Heart left ventricle (tissue), 16 donors: ENCODE measurements around the gene GALNTL6. TPM values are rescaled to one million over a fixed set of nuclear protein-coding genes. Genes with fewer than 3 reads are reported as not detected.

Source experiments
- ATAC-seq, 4 donors: fragments of 200-7000 bp; cut with Tn5 transposase; one replicate each; pipeline ENCODE4 v1.9.1; 2020 to 2022; ENCODE audit warnings: moderate library complexity in 4 of 4, mild to moderate bottlenecking in 3 of 4, moderate number of reproducible peaks in 1 of 4
- DNase-seq, 5 donors: peaks; one replicate each; pipeline ENCODE4 v3.0.0-alpha.2; 2020
- H3K27ac ChIP-seq, 12 donors: fragments of 200-600 bp; sonication (generic) in 4 of 12; one replicate each; pipeline versions ENCODE4 v1.5.0 to v1.8.0; 2016 to 2022; ENCODE audit warnings: mild to moderate bottlenecking in 2 of 12
- H3K27me3 ChIP-seq, 9 donors: fragments of 200-600 bp; sonication (generic) in 2 of 9; one replicate each; pipeline versions ENCODE4 v1.5.1 to v1.8.0; 2016 to 2022; ENCODE audit warnings: mild to moderate bottlenecking in 3 of 9
- H3K36me3 ChIP-seq, 9 donors: fragments of 200-600 bp; sonication (generic) in 2 of 9; one replicate each; pipeline versions ENCODE4 v1.5.0 to v1.8.0; 2018 to 2022; ENCODE audit warnings: mild to moderate bottlenecking in 2 of 9
- H3K4me1 ChIP-seq, 12 donors: fragments of 200-600 bp; sonication (generic) in 4 of 12; one replicate each; pipeline versions ENCODE4 v1.5.0 to v1.8.0; 2016 to 2022; ENCODE audit warnings: mild to moderate bottlenecking in 3 of 12
- H3K4me3 ChIP-seq, 12 donors: fragments of 200-600 bp; sonication (generic) in 4 of 12; one replicate each; pipeline versions ENCODE4 v1.5.0 to v1.8.0; 2017 to 2022; ENCODE audit warnings: mild to moderate bottlenecking in 9 of 12, moderate library complexity in 4 of 12
- H3K9me3 ChIP-seq, 12 donors: fragments of 200-600 bp; sonication (generic) in 4 of 12; one replicate each; pipeline versions ENCODE4 v1.5.0 to v1.8.0; 2016 to 2022; ENCODE audit warnings: mild to moderate bottlenecking in 1 of 12
- POLR2A ChIP-seq, 2 donors: fragments of 450-650 bp; IDR thresholded peaks; one replicate each; pipeline ENCODE4 v1.6.1; 2017; ENCODE audit warnings: antibody characterized with exemption in 2 of 2, mild to moderate bottlenecking in 2 of 2, moderate library complexity in 2 of 2
- WGBS, 4 donors: extraction: QIAGEN DNeasy Blood & Tissue Kit in 2 of 4; methylation state at CpG; one replicate each; pipeline versions ENCODE4 v1.1.5 to v1.1.7; 2013 to 2018; 5-methylcytosine and 5-hydroxymethylcytosine counted together
- intact Hi-C, 10 donors: fragments of 100-400 bp; cut with DNase I; formaldehyde crosslinking; loops; one replicate each; pipeline versions ENCODE4 v1.11.1 to v1.14.2; 2022
- polyA plus RNA-seq, 2 donors: library from polyadenylated mRNA; stranded (reverse); fragments of 200-250 nt; gene quantifications; one replicate each; pipeline ENCODE4 v1.2.3, GENCODE V29; 2013
- total RNA-seq, 9 donors: library from RNA; depleted of rRNA in 2 of 9; stranded (reverse); fragments of >200 nt in 2 of 9; fragmentation: NEBNext Ultra II Directional in 3 of 9; extraction: Animal tissue kit (Norgen Biotek cat#: 25700) in 3 of 9; gene quantifications; one replicate each; pipeline versions ENCODE4 v1.1.0 to v1.2.4, GENCODE V29; 2016 to 2023
- TF ChIP-seq, protein P1 (sequence below), 12 donors: fragments of 200-600 bp; sonication (generic) in 4 of 12; IDR thresholded peaks; one replicate each; pipeline versions ENCODE4 v1.5.0 to v1.8.0; 2018 to 2022; ENCODE audit warnings: antibody characterized with exemption in 12 of 12, mild to moderate bottlenecking in 5 of 12
- donor health status: ischemic (EF 13 %, LVEDD 7.1; RV severe dilation, severe dysfunction).
- donor health status: healthy with polysubstance abuse.
- donor health status: DM: no; HTN: yes; CAD: no.
- donor health status: DM: no; HTN: no; CAD: no.
- donor health status: ischemic (EF 25% LVEDD 6.9; RV normal size, moderate dysfunction).
- donor health status: ischemic (EF 25% LVEDD 5.7; RV mildly dilated, moderate dysfunction).
- donor health status: healthy.
- donor health status: DM: yes; HTN: yes; CAD: no.
- donor health status: ischemic (EF 35%, LVEDD 5.7; RV mildly dilated, moderate dysfunction).
- donor health status: nonischemic (EF 11% LVEDD 7.7; RV severe dilation, severe dysfunction).
- donor health status: DM: yes; HTN: yes; CAD: no.
- donor health status: PGD.
- donor health status: ischemic (EF 29% LVEDD 5.4; RV normal size, mild dysfunction).
- donor health status: nonischemic (EF 23%, LVEDD 6.1; RV moderate dilation, normal function).

The GALNTL6 gene
- total and polyA plus RNA-seq, 11 donors, result 0.33 to 0.52 TPM; not detected in 9

DNA sequence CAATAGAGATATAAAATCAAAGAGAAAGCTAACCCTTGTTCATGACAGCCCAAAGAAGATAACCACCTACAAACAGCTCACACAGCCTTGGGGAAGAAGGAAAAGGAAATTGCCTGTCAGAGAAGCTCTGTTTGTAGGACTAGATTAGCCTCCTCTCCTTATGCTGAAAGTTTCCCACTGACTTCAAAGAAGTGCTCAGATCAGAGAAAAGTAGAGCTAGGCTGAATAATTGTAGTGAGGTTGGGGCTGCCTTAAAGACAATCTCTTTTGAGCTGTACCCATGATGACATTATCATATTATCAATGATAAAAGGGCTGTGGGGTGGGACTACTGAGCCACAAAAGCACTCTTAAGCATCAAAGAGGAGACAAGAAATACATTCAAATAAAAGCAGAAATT lies 1132.4 kb downstream of the GALNTL6 start:
- peaks cover 0 to under 1% (median 0%) of the 10 kb centered on the region in 12 donors for H3K4me1 ChIP-seq
- no peak for ATAC-seq
- H3K27ac ChIP-seq, result no peak overlapping the region
- DNase-seq, result no peak
- no peak for TF ChIP-seq POLR2A (IDR thresholded peaks at IDR 0.05)
- TF ChIP-seq, protein P1, sequence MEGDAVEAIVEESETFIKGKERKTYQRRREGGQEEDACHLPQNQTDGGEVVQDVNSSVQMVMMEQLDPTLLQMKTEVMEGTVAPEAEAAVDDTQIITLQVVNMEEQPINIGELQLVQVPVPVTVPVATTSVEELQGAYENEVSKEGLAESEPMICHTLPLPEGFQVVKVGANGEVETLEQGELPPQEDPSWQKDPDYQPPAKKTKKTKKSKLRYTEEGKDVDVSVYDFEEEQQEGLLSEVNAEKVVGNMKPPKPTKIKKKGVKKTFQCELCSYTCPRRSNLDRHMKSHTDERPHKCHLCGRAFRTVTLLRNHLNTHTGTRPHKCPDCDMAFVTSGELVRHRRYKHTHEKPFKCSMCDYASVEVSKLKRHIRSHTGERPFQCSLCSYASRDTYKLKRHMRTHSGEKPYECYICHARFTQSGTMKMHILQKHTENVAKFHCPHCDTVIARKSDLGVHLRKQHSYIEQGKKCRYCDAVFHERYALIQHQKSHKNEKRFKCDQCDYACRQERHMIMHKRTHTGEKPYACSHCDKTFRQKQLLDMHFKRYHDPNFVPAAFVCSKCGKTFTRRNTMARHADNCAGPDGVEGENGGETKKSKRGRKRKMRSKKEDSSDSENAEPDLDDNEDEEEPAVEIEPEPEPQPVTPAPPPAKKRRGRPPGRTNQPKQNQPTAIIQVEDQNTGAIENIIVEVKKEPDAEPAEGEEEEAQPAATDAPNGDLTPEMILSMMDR (IDR thresholded peaks at IDR 0.05), result no peak
- no peaks in the 10 kb centered on the region for H3K36me3 ChIP-seq
- H3K4me3 ChIP-seq, result no peak overlapping the region
- H3K9me3 ChIP-seq, result no peaks in the 10 kb centered on the region
- H3K27me3 ChIP-seq, result no peaks in the 10 kb centered on the region
- intact Hi-C loops, result no loop called here

DNA sequence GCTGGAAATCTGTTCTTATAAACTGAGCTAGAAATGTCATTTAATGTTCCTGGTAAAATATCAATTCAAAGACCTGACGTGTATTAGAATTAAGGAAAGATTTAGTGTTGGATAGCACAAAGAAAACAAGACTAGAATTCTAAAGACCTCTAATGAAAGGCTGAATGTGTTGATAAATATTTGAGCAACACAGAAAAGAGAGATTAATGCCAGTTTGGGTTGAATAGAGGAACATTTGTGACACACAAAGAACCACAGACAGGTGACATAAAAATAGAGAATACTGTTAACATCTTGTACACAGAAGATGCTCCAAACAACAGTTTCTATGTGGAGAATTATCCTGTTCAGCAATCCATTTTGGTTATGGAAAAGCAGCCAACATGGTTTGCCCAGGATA lies 1133.3 kb downstream of the GALNTL6 start:
- Histone ChIP-seq H3K9me3 (no peaks in the 10 kb centered on the region), H3K27me3 (no peaks in the 10 kb centered on the region), H3K4me3 (no peak overlapping the region), H3K27ac (no peak overlapping the region), H3K36me3 (no peaks in the 10 kb centered on the region), H3K4me1 (peaks cover 0 to 6% (median 0%) of the 10 kb centered on the region in 12 donors)
- ATAC-seq (no peak), DNase-seq (no peak)
- no peak for TF ChIP-seq POLR2A (IDR thresholded peaks at IDR 0.05)
- TF ChIP-seq, protein P1 (IDR thresholded peaks at IDR 0.05), result no peak
- 33 to 79% (median 66%) methylated on average over 1 of the region's 1 CpG for WGBS, 4 donors
- intact Hi-C loops, result no loop called here

DNA sequence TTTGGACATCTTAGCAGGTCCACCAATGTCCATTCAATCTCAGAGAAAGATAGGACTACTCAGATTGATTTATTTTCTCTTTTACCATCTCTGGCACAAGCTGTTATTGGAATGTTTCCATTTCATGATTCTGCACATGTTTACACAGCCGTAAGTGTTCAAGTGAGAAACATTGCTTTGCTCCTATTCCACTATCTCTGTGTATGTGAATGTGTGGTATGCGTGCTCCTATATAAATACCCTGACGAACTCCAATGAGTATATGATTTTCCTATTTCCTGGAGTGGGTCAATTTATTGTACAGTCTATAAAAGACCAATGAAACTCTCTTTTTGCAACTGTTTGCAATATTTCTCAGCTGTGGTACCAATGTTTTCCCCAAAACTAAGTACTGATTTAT lies 1134.4 kb downstream of the GALNTL6 start:
- Histone ChIP-seq H3K36me3 (no peaks in the 10 kb centered on the region), H3K9me3 (no peaks in the 10 kb centered on the region), H3K27me3 (no peaks in the 10 kb centered on the region), H3K27ac (no peak overlapping the region), H3K4me3 (no peak overlapping the region), H3K4me1 (peaks cover 0 to 6% (median 0%) of the 10 kb centered on the region in 12 donors)
- DNase-seq (no peak), ATAC-seq (no peak)
- intact Hi-C loops, result no loop called here
- TF ChIP-seq POLR2A (IDR thresholded peaks at IDR 0.05), result no peak
- TF ChIP-seq, protein P1 (IDR thresholded peaks at IDR 0.05), result no peak
- 41 to 57% (median 47%) methylated on average over 3 of the region's 3 CpGs for WGBS, 4 donors

DNA sequence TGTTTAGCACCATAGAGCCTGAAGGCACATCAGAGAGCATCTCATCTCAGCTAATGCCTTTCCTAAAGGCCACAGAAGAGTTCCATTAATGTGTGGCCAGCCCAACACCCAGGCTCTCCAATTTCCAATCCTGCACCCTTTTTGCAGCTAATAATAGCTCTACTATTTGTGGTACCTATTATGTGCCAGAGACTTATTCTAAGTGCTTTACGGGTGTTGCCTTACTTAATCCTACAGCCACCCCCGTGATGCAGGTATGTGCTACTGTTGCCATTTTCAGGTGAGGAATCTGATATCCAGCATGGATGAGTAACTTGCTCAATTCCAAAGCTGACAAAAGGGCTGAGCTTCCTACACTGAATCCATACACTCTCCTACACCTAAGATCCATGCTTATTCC lies 1137.8 kb downstream of the GALNTL6 start:
- peak in 2 of 4 donors; percentile 33 to 64 for ATAC-seq
- peaks cover 0 to 6% (median 0%) of the 10 kb centered on the region in 12 donors for H3K4me1 ChIP-seq
- TF ChIP-seq, protein P1 (IDR thresholded peaks at IDR 0.05), result no peak
- no peak for TF ChIP-seq POLR2A (IDR thresholded peaks at IDR 0.05)
- intact Hi-C loops, result no loop called here
- no peak overlapping the region for H3K4me3 ChIP-seq
- H3K27ac ChIP-seq, result no peak overlapping the region
- no peaks in the 10 kb centered on the region for H3K36me3 ChIP-seq
- no peaks in the 10 kb centered on the region for H3K9me3 ChIP-seq
- no peak for DNase-seq
- H3K27me3 ChIP-seq, result no peaks in the 10 kb centered on the region
- 50 to 66% (median 58%) methylated on average over 2 of the region's 2 CpGs for WGBS, 4 donors
